ENCODE measurements around the gene XPR1. TPM values are rescaled to one million over a fixed set of nuclear protein-coding genes. Genes with fewer than 3 reads are reported as not detected.

XPR1 gene
- total and polyA plus RNA-seq, 2 experiments from 2014 or later: 18.1 to 36.4 TPM

DNA sequence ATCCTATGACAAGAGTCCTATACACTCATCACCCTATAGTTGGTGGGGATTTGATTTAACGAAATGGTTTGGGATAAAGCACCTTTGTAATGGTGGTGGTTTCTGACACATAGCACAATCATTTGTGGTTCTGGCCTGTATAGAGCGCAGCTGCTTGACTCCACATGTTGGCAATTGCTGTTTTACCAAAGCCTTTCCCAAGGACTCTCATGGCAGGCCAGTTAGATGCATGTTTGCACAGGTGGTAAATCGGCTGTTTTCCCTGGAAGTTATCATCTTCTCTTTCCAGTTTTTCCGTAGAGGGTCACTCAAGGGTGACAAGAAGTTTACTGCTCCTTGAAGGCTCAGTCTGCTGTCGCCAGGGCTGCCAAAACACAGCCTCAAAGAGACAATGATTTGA, 17.1 kb upstream of the XPR1 start:
- Histone ChIP-seq H3K27ac (no peak overlapping the region), H3K36me3 (no peaks in the 10 kb centered on the region), H3K9me3 (ENCODE audit: low read depth) (no peaks in the 10 kb centered on the region), H3K4me1 (ENCODE audit: low read depth) (peaks cover 32% of the 10 kb centered on the region), H3K27me3 (no peaks in the 10 kb centered on the region), H3K4me3 (no peak overlapping the region)
- DNase-seq (ENCODE audit: low read depth in 1 of 2, low spot score in 1 of 2): no peak
- TF ChIP-seq, protein P1, sequence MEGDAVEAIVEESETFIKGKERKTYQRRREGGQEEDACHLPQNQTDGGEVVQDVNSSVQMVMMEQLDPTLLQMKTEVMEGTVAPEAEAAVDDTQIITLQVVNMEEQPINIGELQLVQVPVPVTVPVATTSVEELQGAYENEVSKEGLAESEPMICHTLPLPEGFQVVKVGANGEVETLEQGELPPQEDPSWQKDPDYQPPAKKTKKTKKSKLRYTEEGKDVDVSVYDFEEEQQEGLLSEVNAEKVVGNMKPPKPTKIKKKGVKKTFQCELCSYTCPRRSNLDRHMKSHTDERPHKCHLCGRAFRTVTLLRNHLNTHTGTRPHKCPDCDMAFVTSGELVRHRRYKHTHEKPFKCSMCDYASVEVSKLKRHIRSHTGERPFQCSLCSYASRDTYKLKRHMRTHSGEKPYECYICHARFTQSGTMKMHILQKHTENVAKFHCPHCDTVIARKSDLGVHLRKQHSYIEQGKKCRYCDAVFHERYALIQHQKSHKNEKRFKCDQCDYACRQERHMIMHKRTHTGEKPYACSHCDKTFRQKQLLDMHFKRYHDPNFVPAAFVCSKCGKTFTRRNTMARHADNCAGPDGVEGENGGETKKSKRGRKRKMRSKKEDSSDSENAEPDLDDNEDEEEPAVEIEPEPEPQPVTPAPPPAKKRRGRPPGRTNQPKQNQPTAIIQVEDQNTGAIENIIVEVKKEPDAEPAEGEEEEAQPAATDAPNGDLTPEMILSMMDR (IDR thresholded peaks at IDR 0.05; ENCODE audit: low read depth, low read length): no peak

GRCh38 chr1:180615493-180616290, 16.1 kb upstream of the XPR1 start:
- H3K27ac ChIP-seq: no peak overlapping the region
- H3K9me3 ChIP-seq (ENCODE audit: low read depth): no peaks in the 10 kb centered on the region
- DNase-seq (ENCODE audit: low read depth in 1 of 2, low spot score in 1 of 2): no peak
- no peaks in the 10 kb centered on the region for H3K27me3 ChIP-seq
- no peaks in the 10 kb centered on the region for H3K36me3 ChIP-seq
- peaks cover 23% of the 10 kb centered on the region for H3K4me1 ChIP-seq (ENCODE audit: low read depth)
- H3K4me3 ChIP-seq: no peak overlapping the region
- TF ChIP-seq, protein P1 (IDR thresholded peaks at IDR 0.05; ENCODE audit: low read depth, low read length): no peak

GRCh38 chr1:180616439-180616838, 15.4 kb upstream of the XPR1 start:
- H3K27ac ChIP-seq: no peak overlapping the region
- peak in 1 of 2 donors; percentile 57 for DNase-seq (ENCODE audit: low read depth in 1 of 2, low spot score in 1 of 2)

GRCh38 chr1:180617774-180618395, 13.9 kb upstream of the XPR1 start:
- TF ChIP-seq, protein P1 (IDR thresholded peaks at IDR 0.05; ENCODE audit: low read depth, low read length): no peak
- Histone ChIP-seq H3K36me3 (no peaks in the 10 kb centered on the region), H3K9me3 (ENCODE audit: low read depth) (no peaks in the 10 kb centered on the region), H3K4me1 (ENCODE audit: low read depth) (peaks cover 5% of the 10 kb centered on the region), H3K4me3 (no peak overlapping the region), H3K27me3 (no peaks in the 10 kb centered on the region), H3K27ac (no peak overlapping the region)
- no peak for DNase-seq (ENCODE audit: low read depth in 1 of 2, low spot score in 1 of 2)

More at GRCh38 chr1:180616439-180616838, 15.4 kb upstream of the XPR1 start:
- Histone ChIP-seq H3K4me1 (ENCODE audit: low read depth) (peaks cover 16% of the 10 kb centered on the region), H3K27me3 (no peaks in the 10 kb centered on the region), H3K36me3 (no peaks in the 10 kb centered on the region), H3K9me3 (ENCODE audit: low read depth) (no peaks in the 10 kb centered on the region), H3K4me3 (no peak overlapping the region)
- TF ChIP-seq, protein P1 (IDR thresholded peaks at IDR 0.05; ENCODE audit: low read depth, low read length): no peak

- TF ChIP-seq, protein P1 (IDR thresholded peaks at IDR 0.05; ENCODE audit: low read depth, low read length): no peak
- Histone ChIP-seq H3K4me3 (no peak overlapping the region), H3K4me1 (ENCODE audit: low read depth) (no peaks in the 10 kb centered on the region), H3K27ac (no peak overlapping the region), H3K36me3 (no peaks in the 10 kb centered on the region), H3K9me3 (ENCODE audit: low read depth) (no peaks in the 10 kb centered on the region), H3K27me3 (no peaks in the 10 kb centered on the region)
- DNase-seq (ENCODE audit: low read depth in 1 of 2, low spot score in 1 of 2): no peak
Measured at GRCh38 chr1:180620581-180620980, 11.2 kb upstream of the XPR1 start.

Measured in cardiac muscle cell (in vitro differentiated cells and primary cell).